Right lobe of liver (tissue), 4 donors: ENCODE measurements around the gene MCAM.

Experiments
- CTCF ChIP-seq, 4 donors: fragments of 200-600 bp in 3 of 4; fragments of 450-650 bp in 1 of 4; IDR thresholded peaks; one replicate each; pipeline versions ENCODE4 v1.5.1 to v1.8.0; 2016 to 2022; ENCODE audit warnings: antibody characterized with exemption in 4 of 4, mild to moderate bottlenecking in 2 of 4
- POLR2A ChIP-seq: fragments of 450-650 bp; IDR thresholded peaks from one replicate; pipeline ENCODE4 v1.6.1; 2017; ENCODE audit warnings: antibody characterized with exemption, mild to moderate bottlenecking
- donor health status: DM: no; HTN: no; CAD: no.
- donor health status: DM: no; HTN: no; CAD: no.
- donor health status: DM: no; HTN: yes; CAD: no.

DNA sequence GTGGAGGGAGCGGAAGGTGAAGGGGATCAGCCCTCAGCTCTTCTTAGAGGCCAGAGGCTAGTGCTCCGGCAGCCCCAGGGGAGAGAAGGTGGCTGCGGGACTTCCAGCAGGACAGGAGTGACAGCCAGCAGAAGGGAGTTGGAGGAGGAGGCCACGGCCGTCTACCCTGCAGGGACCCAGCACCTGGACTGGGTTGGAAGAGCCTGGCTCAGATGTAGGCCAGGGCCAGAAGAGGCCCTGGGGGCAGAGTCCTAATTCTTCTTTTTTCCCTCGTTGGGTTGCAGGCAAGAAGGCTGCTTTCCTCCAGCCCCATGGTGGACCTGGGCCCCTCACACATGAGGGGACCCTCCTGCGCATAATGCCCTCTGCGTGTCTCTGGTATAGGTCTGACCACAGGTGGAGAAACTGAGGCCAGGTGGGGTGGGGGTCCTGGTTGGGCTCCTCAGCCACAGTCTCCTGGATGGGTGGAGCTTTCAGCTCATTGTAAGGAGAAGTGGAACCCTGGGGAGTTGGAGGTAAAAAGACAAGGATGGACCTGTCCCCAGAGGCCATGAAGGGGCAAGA lies 2.3 kb upstream of the MCAM start:
- TF ChIP-seq CTCF (IDR thresholded peaks at IDR 0.05) (no peak), POLR2A (no peak)
